HG02678 (cell line): ENCODE measurements around the gene TRAF3IP1.
"Not testable (repeated sequence)": the region's sequence is repeated elsewhere in the genome, so short reads cannot be mapped to it uniquely, and the experiment has no call there.

Experiments
- ATAC-seq: cut with Tn5 transposase; IDR thresholded peaks from one replicate; pipeline ENCODE4 v1.9.1; 2021; ENCODE audit warnings: mild to moderate bottlenecking, moderate library complexity; ENCODE audit not compliant: unreplicated experiment

Gene TRAF3IP1

DNA sequence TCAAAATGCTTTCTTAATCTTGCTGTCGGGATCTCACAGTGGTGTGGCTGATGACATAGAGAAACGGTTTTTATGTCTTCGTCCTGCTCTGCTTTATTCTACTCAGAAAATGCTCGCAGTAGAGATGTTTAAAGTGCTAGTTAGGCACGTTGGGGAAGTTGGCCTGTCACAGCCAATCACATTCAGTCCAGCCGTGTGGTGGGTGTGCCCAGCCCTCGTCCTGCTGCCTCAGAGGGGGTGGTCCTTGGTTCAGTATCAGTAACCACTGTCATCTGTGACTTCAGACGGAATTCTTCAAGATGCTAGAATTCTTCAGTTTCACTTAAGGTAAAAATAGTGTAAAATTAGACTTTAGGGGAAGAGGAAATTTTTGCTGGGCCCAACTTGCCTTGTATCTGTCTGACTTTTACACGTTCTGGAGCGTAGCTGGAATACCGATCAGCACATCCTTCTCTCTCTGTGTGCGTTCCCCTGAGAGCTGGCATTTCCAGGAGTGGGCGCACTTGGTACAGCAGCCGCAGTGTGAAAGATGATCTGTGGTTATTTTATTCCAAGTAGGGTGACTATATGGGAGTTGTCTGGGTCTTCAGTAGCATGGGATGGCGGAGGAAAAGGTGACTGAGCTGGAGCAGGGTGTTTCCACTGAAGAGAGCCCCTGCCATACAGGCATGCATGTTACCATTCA, 18.5 kb downstream of the TRAF3IP1 start:
- ATAC-seq, result no peak

DNA sequence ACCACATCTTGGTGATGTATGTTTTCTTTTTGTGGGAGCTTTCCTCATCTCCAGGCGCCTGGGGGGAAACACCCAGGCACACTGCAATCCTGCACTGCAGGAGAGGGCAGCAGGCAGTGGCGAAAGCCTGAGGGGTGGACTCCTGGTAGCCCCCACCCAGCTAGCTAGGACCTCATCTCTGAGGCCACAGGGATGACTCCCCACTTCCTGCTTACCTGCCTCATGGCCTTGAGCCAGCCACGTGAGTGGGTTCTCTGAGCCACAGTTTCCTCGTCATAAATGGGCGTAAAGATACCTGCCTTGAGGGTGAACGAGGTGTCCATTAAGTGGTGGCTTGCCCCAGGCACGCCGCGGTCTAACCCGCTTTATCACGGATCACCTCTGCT, 19.1 kb downstream of the TRAF3IP1 start:
- no peak for ATAC-seq

GRCh38 chr2:238339814-238340213, 19.5 kb downstream of the TRAF3IP1 start:
- ATAC-seq, result no peak

DNA sequence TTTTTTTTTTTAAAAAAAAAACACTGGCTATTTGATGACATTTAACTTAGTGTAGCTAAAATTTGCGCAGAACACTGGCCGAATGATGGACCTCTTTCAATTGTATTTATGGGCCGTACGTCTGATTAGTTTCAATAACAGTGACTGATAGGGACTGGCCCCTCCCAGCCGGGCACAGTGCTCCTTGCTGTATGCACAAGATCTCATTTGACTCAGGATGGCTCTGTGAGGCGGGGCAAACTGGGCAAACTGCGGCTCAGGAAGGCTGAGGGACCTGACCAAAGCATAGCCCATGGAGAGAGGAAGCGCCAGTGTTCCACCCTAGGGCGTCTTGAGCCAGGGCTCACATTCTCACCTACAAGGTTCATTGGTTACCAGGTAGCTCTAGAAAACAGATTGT, 21.2 kb downstream of the TRAF3IP1 start:
- ATAC-seq, result no peak

DNA sequence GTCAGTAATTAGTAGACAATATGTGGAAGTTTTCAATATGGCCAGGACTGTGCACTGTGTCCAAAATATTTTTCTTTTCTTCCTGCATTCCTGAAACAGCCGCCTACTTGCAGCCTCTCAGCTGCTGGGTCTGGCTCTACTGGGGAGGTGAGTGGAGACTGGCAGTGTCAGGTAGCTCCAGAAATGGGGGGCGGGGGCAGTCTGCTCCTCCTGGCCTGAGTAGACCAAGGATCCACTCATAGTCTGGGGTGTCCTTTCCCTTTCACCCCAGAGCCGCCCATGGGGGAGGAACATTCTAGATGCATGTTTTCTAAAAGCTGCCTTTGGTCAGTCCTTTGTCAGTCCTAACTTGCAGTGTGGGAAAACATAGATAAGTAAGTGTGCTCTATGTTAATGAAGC, 23.7 kb downstream of the TRAF3IP1 start:
- ATAC-seq, result no peak

GRCh38 chr2:238344517-238344916, 24.2 kb downstream of the TRAF3IP1 start:
- no peak for ATAC-seq

- no peak for ATAC-seq
Measured at GRCh38 chr2:238345297-238345968, 25.1 kb downstream of the TRAF3IP1 start.

DNA sequence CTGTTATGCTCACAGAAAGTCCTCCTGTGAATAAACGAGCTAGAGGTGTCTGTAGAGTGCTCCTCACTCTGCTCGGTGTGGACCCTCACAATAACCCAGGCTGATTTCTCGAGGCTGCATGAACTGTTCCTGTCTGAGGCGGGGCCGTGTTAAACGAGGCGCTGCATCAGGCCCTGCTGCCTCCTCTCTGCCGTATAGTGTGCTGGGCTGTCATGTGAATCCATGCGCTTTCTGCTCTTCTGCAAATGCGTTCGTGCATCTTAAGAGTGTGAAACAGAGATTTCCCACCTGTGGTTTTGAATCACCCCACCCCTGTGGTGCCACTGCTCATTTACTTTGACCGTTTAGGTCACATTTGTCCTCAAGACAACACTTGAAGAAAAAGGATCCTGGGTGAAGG, 26.2 kb downstream of the TRAF3IP1 start:
- no peak for ATAC-seq

DNA sequence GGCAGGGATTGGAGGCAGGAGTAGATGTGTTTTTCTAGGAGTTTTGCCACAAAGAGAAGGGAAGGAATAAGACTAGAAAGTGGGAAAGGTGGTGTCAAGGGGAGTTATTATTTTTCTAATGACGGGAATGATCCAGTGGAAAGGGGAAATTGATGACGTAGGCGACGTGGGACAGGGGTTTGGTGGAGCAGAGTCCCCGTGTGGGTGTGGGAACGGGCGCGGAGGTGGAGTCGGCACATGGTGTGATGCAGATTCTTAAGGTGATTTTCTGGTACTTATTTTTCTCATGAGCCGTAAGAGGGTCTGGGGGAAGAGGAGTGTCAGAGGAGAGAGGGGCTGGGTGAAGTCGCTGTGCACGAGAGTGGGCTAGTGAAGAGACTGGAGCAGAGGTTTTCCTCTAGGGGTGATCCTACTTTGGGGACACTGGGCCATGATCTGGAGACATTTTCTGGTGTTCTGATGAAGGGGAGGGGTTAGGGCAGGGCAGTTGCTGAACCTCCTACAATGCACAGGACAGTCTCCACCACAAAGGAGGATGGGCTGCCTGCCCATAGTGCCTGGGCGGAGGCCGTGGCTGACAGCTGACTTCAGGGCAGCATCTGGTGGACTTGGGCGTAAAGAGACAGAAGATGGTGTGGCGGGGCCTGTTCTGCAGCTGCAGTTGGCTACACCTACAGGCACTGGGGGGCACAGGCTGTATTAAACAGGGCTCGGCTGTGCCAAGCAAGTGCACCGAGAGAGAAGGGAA, 30.0 kb downstream of the TRAF3IP1 start:
- no peak for ATAC-seq

GRCh38 chr2:238351315-238351714, 31.0 kb downstream of the TRAF3IP1 start:
- no peak for ATAC-seq

DNA sequence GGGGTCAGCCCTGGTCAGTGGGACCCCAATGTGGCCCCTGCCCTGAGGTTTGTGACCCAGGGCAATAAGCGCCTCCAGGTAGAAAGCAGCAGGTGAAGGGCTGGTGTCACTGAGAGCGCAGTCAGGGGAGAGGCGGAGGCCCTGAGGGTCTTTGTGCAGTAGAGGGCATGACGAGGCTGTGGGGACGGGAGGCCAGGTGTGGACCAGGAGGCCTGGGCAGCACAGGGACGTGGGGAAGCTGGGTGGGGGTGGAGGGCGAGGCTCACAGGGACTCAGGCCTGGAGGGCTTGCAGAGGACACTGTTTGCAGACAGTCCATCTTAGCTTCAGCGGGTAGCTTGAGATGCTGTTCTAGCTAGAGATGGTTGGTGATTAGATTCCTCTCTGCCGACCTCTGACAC, 32.0 kb downstream of the TRAF3IP1 start:
- no peak for ATAC-seq

DNA sequence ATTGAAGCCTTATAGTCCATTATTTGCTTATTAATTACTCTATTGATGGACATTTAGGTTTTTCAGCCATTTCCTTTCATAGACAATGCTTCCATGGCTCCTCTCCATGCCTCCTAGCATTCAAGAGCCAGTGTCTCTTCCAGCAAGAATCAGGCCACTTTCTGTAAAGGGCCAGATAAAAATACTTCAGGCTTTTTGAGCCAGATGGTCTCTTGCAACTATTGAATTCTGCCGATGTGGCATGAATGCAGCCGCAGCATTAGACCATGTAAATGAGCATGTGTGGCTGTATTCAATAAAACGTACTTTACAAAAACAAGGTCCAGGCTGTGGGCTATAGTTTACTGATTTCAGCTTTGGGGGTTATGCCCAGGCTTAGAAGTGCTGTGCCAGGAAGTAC, 38.5 kb downstream of the TRAF3IP1 start:
- no peak for ATAC-seq

- no peak for ATAC-seq
Measured at GRCh38 chr2:238359403-238359802, 39.1 kb downstream of the TRAF3IP1 start.

DNA sequence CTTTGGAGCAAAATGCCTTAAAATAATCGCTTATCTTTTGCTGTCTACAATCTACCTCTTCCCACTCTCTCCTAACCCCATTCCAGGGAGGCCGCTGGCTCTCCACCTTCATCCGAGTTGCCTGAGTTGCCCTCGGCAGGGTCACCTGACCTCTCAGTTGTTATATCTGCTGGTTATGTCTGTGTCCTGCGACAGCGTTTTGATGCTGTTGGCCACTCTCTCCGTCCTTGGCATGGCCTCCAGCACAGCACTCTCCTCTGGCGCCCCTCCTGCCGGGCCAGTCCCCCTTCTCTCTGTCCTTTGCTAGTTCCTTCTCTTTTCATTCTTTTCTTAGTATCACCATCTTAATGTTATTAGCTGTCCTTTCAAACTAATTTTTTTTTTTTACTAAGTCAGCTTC, 41.6 kb downstream of the TRAF3IP1 start:
- no peak for ATAC-seq

DNA sequence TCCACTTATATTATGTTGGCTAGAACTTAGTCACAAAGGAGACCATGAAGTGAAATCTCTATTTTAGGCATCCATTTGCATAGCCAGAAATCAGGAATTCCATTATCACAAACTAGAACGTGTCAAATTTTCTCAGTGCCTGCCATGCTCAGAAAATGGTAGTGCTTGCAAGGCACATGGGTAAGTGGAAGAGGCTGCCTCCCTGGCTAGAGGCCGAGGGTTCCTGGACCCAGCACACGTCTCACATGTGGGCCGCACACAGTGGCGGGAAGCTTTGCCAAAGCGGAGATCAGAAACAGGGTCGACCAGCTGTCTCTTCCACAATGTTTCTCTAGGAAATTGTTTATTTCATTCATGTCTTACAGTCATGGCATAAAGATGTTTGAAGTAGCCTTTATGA, 42.3 kb downstream of the TRAF3IP1 start:
- ATAC-seq, result no peak

DNA sequence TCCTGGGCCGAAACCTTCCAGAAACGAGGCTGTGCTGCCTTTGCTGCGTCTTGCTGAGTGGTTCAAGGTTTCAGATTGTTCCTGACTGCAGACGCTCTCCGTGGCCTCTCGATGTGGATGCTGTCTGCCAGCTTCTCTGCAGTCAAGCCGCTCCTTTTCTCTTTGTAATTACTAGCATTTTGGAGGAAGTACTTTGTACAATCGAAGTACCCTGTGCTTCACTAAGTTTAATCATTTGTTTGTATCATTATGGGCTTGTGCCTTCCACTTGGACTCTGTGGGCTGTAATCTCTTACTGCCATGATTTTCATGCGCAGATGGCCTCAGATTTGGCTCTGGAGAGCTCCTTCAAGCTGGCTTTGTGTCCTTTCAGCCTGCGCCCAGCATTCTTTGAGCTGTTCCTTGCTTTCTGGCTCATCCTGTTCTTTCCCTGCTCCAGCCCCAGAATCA, 49.3 kb downstream of the TRAF3IP1 start:
- ATAC-seq, result no peak

- ATAC-seq, result no peak
Measured at GRCh38 chr2:238370094-238370822, 49.9 kb downstream of the TRAF3IP1 start.

DNA sequence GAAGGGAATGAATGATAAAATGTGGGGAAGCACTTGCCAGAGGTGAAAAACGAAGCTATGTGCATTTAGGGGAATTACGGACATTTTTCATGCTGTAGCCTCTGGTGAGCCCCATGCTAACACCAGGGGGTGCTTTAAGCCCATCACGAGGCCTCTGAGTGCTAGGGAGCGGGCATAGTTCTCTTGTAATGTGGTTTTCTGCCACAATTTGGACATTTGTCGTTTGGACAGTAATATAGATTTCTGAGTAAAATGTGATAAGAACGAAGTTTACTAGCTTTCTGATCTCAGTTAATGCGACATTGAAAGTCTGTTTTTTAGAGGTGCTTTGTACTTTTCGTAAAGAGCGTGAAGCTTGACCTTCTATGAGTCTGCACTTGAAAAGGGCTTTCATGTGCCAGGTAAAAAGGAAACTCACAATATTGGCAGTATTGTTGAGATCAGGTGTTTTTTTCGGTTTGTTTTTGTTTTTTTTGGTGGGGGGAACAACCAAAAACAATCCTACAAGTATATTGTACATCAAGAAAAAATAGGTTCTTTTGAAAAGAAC, 50.6 kb downstream of the TRAF3IP1 start:
- ATAC-seq, result no peak

GRCh38 chr2:238372277-238372676, 52.0 kb downstream of the TRAF3IP1 start:
- ATAC-seq, result not testable (repeated sequence)

DNA sequence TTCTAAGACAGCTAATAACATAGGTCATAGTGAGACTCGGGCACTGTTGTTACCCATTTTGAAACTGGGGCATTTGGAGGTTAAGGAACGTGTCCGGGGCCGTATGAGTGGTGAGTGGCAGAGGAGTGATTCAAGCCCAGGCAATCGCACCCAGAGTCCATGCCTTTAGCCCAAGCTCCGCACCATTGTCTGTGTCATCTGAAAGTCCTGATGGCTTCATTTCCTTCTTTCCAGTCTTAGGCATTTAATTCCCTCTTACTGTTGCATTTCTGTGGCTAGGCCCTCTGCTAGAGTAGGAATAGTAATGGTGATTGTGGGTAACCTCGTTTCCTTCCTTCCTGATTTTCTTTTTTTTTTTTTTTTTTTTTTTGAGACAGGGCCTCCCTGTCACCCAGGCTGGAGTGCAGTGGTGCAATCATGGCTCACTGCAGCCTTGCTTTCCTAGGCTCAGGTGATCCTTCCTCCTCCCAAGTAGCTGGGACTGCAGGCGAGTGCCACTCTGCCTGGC, 56.6 kb downstream of the TRAF3IP1 start:
- ATAC-seq, result no peak
